Heart left ventricle (tissue), 16 donors: Measurements from ENCODE around the gene BTN1A1. TPM values are rescaled to one million over a fixed set of nuclear protein-coding genes. Genes with fewer than 3 reads are reported as not detected.
"Not testable (repeated sequence)": the region's sequence is repeated elsewhere in the genome, so short reads cannot be mapped to it uniquely, and the experiment has no call there.

Source experiments
- ATAC-seq, 4 donors: fragments of 200-7000 bp; cut with Tn5 transposase; one replicate each; pipeline ENCODE4 v1.9.1; 2020 to 2022; ENCODE audit warnings: moderate library complexity in 4 of 4, mild to moderate bottlenecking in 3 of 4, moderate number of reproducible peaks in 1 of 4
- DNase-seq, 5 donors: peaks; one replicate each; pipeline ENCODE4 v3.0.0-alpha.2; 2020
- H3K27ac ChIP-seq, 12 donors: fragments of 200-600 bp; sonication (generic) in 4 of 12; one replicate each; pipeline versions ENCODE4 v1.5.0 to v1.8.0; 2016 to 2022; ENCODE audit warnings: mild to moderate bottlenecking in 2 of 12
- H3K27me3 ChIP-seq, 9 donors: fragments of 200-600 bp; sonication (generic) in 2 of 9; one replicate each; pipeline versions ENCODE4 v1.5.1 to v1.8.0; 2016 to 2022; ENCODE audit warnings: mild to moderate bottlenecking in 3 of 9
- H3K36me3 ChIP-seq, 9 donors: fragments of 200-600 bp; sonication (generic) in 2 of 9; one replicate each; pipeline versions ENCODE4 v1.5.0 to v1.8.0; 2018 to 2022; ENCODE audit warnings: mild to moderate bottlenecking in 2 of 9
- H3K4me1 ChIP-seq, 12 donors: fragments of 200-600 bp; sonication (generic) in 4 of 12; one replicate each; pipeline versions ENCODE4 v1.5.0 to v1.8.0; 2016 to 2022; ENCODE audit warnings: mild to moderate bottlenecking in 3 of 12
- H3K4me3 ChIP-seq, 12 donors: fragments of 200-600 bp; sonication (generic) in 4 of 12; one replicate each; pipeline versions ENCODE4 v1.5.0 to v1.8.0; 2017 to 2022; ENCODE audit warnings: mild to moderate bottlenecking in 9 of 12, moderate library complexity in 4 of 12
- H3K9me3 ChIP-seq, 12 donors: fragments of 200-600 bp; sonication (generic) in 4 of 12; one replicate each; pipeline versions ENCODE4 v1.5.0 to v1.8.0; 2016 to 2022; ENCODE audit warnings: mild to moderate bottlenecking in 1 of 12
- CTCF ChIP-seq, 12 donors: fragments of 200-600 bp; sonication (generic) in 4 of 12; IDR thresholded peaks; one replicate each; pipeline versions ENCODE4 v1.5.0 to v1.8.0; 2018 to 2022; ENCODE audit warnings: antibody characterized with exemption in 12 of 12, mild to moderate bottlenecking in 5 of 12
- POLR2A ChIP-seq, 2 donors: fragments of 450-650 bp; IDR thresholded peaks; one replicate each; pipeline ENCODE4 v1.6.1; 2017; ENCODE audit warnings: antibody characterized with exemption in 2 of 2, mild to moderate bottlenecking in 2 of 2, moderate library complexity in 2 of 2
- WGBS, 4 donors: extraction: QIAGEN DNeasy Blood & Tissue Kit in 2 of 4; methylation state at CpG; one replicate each; pipeline versions ENCODE4 v1.1.5 to v1.1.7; 2013 to 2018; 5-methylcytosine and 5-hydroxymethylcytosine counted together
- intact Hi-C, 10 donors: fragments of 100-400 bp; cut with DNase I; formaldehyde crosslinking; loops; one replicate each; pipeline versions ENCODE4 v1.11.1 to v1.14.2; 2022
- polyA plus RNA-seq, 2 donors: library from polyadenylated mRNA; stranded (reverse); fragments of 200-250 nt; gene quantifications; one replicate each; pipeline ENCODE4 v1.2.3, GENCODE V29; 2013
- total RNA-seq, 9 donors: library from RNA; depleted of rRNA in 2 of 9; stranded (reverse); fragments of >200 nt in 2 of 9; fragmentation: NEBNext Ultra II Directional in 3 of 9; extraction: Animal tissue kit (Norgen Biotek cat#: 25700) in 3 of 9; gene quantifications; one replicate each; pipeline versions ENCODE4 v1.1.0 to v1.2.4, GENCODE V29; 2016 to 2023
- donor health status: ischemic (EF 13 %, LVEDD 7.1; RV severe dilation, severe dysfunction).
- donor health status: healthy with polysubstance abuse.
- donor health status: DM: no; HTN: yes; CAD: no.
- donor health status: DM: no; HTN: no; CAD: no.
- donor health status: ischemic (EF 25% LVEDD 6.9; RV normal size, moderate dysfunction).
- donor health status: ischemic (EF 25% LVEDD 5.7; RV mildly dilated, moderate dysfunction).
- donor health status: healthy.
- donor health status: DM: yes; HTN: yes; CAD: no.
- donor health status: ischemic (EF 35%, LVEDD 5.7; RV mildly dilated, moderate dysfunction).
- donor health status: nonischemic (EF 11% LVEDD 7.7; RV severe dilation, severe dysfunction).
- donor health status: DM: yes; HTN: yes; CAD: no.
- donor health status: PGD.
- donor health status: ischemic (EF 29% LVEDD 5.4; RV normal size, mild dysfunction).
- donor health status: nonischemic (EF 23%, LVEDD 6.1; RV moderate dilation, normal function).

Gene BTN1A1
- total and polyA plus RNA-seq, 11 donors, result not detected

GRCh38 chr6:26457264-26457805 is 42.8 kb upstream of the BTN1A1 start:
- H3K4me1 ChIP-seq, result peaks cover 0 to 69% (median 40%) of the 10 kb centered on the region in 12 donors
- 17 to 22% (median 19%) methylated on average over 9 of the region's 9 CpGs for WGBS, 4 donors
- peaks cover 0 to 32% (median 27%) of the 10 kb centered on the region in 9 donors for H3K36me3 ChIP-seq
- peak overlapping the region; percentile 59 to 91 (median 88) for H3K4me3 ChIP-seq
- no peaks in the 10 kb centered on the region for H3K27me3 ChIP-seq
- no peaks in the 10 kb centered on the region for H3K9me3 ChIP-seq
- ATAC-seq (peak; percentile 59 to 65 (median 60)), DNase-seq (peak in 3 of 5 donors; percentile 25 to 47 (median 37))
- no peak for TF ChIP-seq CTCF (IDR thresholded peaks at IDR 0.05)
- no peak for TF ChIP-seq POLR2A (IDR thresholded peaks at IDR 0.05)
- intact Hi-C loops, result loop anchor here in 3 of 10 donors (5.0 to 10.0 kb wide), 3 partner anchors 35 to 65 kb away; partner anchors contain the start of gene BTN3A1 (in 1 of the 3)
- peak overlapping the region; percentile 61 to 98 (median 94) for H3K27ac ChIP-seq

GRCh38 chr6:26457806-26458688 is 42.1 kb upstream of the BTN1A1 start, which contains the start of gene BTN2A1:
BTN2A1 (plus strand) TSS chr6:26457955; CDS start chr6:26458637, 682 bp downstream.
- DNase-seq, result peak; percentile 82 to 88 (median 85)
- no peaks in the 10 kb centered on the region for H3K9me3 ChIP-seq
- WGBS, 4 donors, result 0 to 1% (median 1%) methylated on average over 27 to 31 of the region's 31 CpGs
- TF ChIP-seq POLR2A (IDR thresholded peaks at IDR 0.05) (peak in 1 of 2 donors; percentile 23), CTCF (IDR thresholded peaks at IDR 0.05) (no peak)
- H3K4me3 ChIP-seq, result peak within 1 kb of the TSS; percentile 59 to 91 (median 88)
- H3K27me3 ChIP-seq, result no peaks in the 10 kb centered on the region
- peaks cover 0 to 39% (median 34%) of the 10 kb centered on the region in 9 donors for H3K36me3 ChIP-seq
- ATAC-seq, result peak; percentile 99
- H3K4me1 ChIP-seq, result peaks cover 0 to 69% (median 37%) of the 10 kb centered on the region in 12 donors
- H3K27ac ChIP-seq, result peak within 1 kb of the TSS; percentile 84 to 98 (median 94)
- intact Hi-C loops, result loop anchor here in 3 of 10 donors (5.0 to 10.0 kb wide), 3 partner anchors 36 to 64 kb away; partner anchors contain the start of gene BTN3A1 (in 1 of the 3)

- ATAC-seq, result no peak
- Histone ChIP-seq H3K4me3 (peak overlapping the region in 11 of 12 donors; percentile 59 to 91 (median 88)), H3K27ac (no peak overlapping the region), H3K4me1 (peaks cover 0 to 75% (median 37%) of the 10 kb centered on the region in 12 donors), H3K36me3 (peaks cover 0 to 51% (median 46%) of the 10 kb centered on the region in 9 donors), H3K9me3 (no peaks in the 10 kb centered on the region), H3K27me3 (no peaks in the 10 kb centered on the region)
- 78 to 87% (median 84%) methylated on average over 16 of the region's 16 CpGs for WGBS, 4 donors
- DNase-seq, result no peak
- no peak for TF ChIP-seq POLR2A (IDR thresholded peaks at IDR 0.05)
- TF ChIP-seq CTCF (IDR thresholded peaks at IDR 0.05), result no peak
- intact Hi-C loops, result loop anchor here in 3 of 10 donors (5.0 to 10.0 kb wide), 3 partner anchors 37 to 63 kb away; partner anchors contain the start of gene BTN3A1 (in 1 of the 3)
Measured at GRCh38 chr6:26459023-26459810, 40.9 kb upstream of the BTN1A1 start.

- H3K4me3 ChIP-seq, result peak overlapping the region in 2 of 12 donors; percentile 23 to 89
- H3K9me3 ChIP-seq, H3K27ac ChIP-seq, ATAC-seq, H3K27me3 ChIP-seq, DNase-seq: not testable (repeated sequence)
- H3K4me1 ChIP-seq, result peaks cover 0 to 60% (median 37%) of the 10 kb centered on the region in 12 donors
- intact Hi-C loops, result loop anchor here in 1 of 10 donors (5.0 kb wide), 1 partner anchor 59 kb away; the partner anchor contains the start of gene BTN3A1
- WGBS, 4 donors, result 61 to 73% (median 68%) methylated on average over 5 of the region's 5 CpGs
- peaks cover 0 to 72% (median 67%) of the 10 kb centered on the region in 9 donors for H3K36me3 ChIP-seq
Measured at GRCh38 chr6:26461353-26461752, 38.8 kb upstream of the BTN1A1 start.
